ENCODE results near the gene XRCC6. TPM values are rescaled to one million over a fixed set of nuclear protein-coding genes. Genes with fewer than 3 reads are reported as not detected.
"Not testable (repeated sequence)": the region's sequence is repeated elsewhere in the genome, so short reads cannot be mapped to it uniquely, and the experiment has no call there.

XRCC6 gene
- total RNA-seq, 1 donor = 117 TPM

GRCh38 chr22:41648432-41648831 lies 27.3 kb downstream of the XRCC6 start:
- DNase-seq (ENCODE audit: low read depth in 2 of 3, low spot score in 2 of 3) = no peak

DNA sequence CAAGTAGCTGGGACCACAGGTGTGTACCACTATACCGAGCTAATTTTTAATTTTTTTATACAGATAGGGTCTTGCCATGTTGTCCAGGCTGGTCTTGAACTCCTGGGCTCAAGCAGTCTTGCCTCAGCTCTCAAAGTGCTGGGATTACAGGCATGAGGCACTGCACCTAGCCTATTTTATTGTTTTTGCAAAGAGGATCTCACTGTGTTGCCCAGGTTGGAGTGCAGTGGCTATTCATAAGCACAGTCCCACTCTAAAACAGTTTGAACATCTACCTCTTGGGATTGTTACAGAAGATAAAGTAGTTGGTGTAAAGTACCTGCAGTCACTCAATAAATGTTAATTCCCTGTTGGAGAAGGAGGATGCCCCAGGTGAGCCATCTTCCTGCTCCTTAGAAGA lies 29.1 kb downstream of the XRCC6 start:
- no peak for DNase-seq (ENCODE audit: low read depth in 2 of 3, low spot score in 2 of 3)

DNA sequence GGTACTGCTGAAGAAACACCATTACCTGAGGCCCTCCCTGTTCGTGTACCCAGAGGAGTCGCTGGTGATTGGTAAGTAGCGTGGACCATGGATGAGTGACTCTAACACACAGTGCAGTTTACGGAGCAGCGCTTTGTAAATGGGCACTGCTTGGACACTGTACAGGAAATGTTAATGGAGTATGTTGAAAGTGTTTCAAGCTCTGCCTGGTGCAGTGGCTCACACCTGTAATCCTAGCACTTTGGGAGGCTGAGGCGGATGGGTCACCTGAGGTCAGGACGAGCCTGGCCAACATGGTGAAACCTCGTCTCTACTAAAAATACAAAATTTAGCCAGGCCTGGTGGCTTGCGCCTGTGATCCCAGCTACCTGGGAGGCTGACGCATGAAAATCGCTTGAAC lies 29.7 kb downstream of the XRCC6 start:
- no peak for DNase-seq (ENCODE audit: low read depth in 2 of 3, low spot score in 2 of 3)

DNA sequence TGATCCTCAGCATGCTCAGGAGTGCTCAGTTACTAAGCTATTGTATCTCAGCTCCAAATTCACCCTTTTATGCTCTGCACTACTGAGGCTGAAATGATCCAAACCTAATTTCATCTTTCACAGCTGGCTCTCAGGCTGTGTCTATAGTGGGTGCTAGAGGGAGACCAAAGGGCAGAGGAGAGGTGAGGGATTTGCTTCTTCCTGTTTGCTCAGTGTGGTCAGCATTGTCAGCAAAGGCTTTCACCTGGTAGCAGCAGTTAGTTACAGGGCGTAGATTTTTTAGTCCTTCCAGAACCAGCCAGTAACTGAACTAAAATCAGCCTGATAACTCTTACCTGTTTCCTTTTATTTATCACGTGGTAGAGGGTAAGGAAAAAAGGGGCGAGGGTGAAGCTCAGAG lies 33.2 kb downstream of the XRCC6 start:
- DNase-seq (ENCODE audit: low read depth in 2 of 3, low spot score in 2 of 3) = no peak

DNA sequence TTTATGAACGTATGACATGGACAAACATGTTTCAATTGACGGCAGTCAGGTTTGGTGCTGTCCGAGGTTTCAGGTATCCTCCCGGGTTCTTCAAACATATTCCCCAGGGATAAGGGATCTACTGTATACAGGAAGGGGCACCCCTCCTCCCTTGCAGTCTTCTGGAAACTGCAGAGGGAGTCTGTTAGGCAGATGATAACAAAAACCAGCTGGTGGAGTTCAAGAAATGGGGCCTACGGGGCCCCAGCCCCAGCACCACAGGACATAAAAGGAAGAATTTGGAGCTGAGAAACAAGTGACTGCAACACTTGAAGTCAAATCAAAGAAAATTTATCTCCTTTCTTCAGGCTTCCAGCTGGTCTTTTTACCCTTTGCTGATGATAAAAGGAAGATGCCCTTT lies 35.5 kb downstream of the XRCC6 start:
- DNase-seq (ENCODE audit: low read depth in 2 of 3, low spot score in 2 of 3) = no peak

GRCh38 chr22:41657709-41658108 lies 36.6 kb downstream of the XRCC6 start:
- no peak for DNase-seq (ENCODE audit: low read depth in 2 of 3, low spot score in 2 of 3)

GRCh38 chr22:41658869-41659268 lies 37.8 kb downstream of the XRCC6 start:
- no peak for DNase-seq (ENCODE audit: low read depth in 2 of 3, low spot score in 2 of 3)

- no peak for DNase-seq (ENCODE audit: low read depth in 2 of 3, low spot score in 2 of 3)
Measured at GRCh38 chr22:41659941-41660340, 38.8 kb downstream of the XRCC6 start.

DNA sequence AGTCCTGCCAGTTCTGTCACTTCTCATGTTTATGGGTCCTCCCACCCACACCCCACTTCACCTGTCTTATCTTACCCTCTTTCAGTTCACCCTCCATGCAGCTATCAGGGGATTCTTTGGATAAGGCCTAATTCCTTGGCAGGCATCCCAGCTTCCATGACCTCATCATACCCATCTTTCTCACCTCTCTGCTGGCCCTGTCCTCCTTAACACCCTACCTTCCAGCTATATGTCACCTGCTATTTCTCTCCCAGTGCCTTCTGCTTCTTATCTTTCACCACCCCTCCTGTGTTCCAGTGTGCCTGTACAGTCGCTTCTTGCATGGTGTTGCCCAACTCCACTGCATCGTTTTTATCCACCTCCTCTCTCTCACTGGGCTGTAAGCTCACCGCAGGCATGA lies 39.3 kb downstream of the XRCC6 start:
- no peak for DNase-seq (ENCODE audit: low read depth in 2 of 3, low spot score in 2 of 3)

- DNase-seq (ENCODE audit: low read depth in 2 of 3, low spot score in 2 of 3) = no peak
Measured at GRCh38 chr22:41661088-41661487, 40.0 kb downstream of the XRCC6 start.

DNA sequence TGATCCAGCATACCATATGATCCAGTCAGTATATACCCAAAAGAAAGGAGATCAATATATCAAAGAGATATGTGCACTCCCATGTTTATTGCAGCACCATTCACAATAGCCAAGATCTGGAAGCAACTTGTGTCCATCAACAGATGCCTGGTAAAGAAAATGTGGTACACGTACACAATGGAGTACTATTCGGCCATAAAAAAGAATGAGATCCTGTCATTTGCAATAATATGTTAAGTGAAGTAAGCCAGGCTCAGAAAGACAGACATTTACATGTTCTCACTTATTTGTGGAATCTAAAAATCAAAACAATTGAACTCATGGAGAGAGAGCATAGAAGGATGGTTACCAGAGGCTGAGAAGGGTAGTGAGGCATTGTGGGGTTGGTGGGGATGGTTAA lies 40.6 kb downstream of the XRCC6 start:
- DNase-seq (ENCODE audit: low read depth in 2 of 3, low spot score in 2 of 3) = no peak

DNA sequence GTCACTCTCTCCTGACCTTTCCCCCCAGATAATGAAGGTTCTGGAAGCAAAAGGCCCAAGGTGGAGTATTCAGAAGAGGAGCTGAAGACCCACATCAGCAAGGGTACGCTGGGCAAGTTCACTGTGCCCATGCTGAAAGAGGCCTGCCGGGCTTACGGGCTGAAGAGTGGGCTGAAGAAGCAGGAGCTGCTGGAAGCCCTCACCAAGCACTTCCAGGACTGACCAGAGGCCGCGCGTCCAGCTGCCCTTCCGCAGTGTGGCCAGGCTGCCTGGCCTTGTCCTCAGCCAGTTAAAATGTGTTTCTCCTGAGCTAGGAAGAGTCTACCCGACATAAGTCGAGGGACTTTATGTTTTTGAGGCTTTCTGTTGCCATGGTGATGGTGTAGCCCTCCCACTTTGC lies 42.5 kb downstream of the XRCC6 start:
- not testable (repeated sequence) for DNase-seq (ENCODE audit: low read depth in 2 of 3, low spot score in 2 of 3)

DNA sequence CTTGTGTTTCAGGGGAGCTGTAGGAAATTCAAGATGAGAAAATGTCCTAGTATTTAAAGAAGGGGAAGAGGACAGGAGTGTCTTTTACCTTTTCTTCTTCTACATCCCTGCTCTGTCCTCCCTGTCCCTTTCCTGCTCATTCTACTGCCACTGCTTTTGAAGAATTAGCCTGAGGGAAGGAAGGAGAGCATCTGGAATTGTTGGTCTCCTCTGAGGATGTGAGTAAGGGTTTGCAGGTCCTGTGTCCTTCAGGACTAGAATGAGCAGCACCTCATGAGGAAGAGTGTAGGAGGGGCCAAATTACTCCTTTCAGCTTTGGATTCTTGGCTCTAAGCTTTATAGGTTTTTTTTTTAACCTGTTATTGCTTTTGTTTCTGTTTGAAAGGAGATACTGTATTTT lies 43.4 kb downstream of the XRCC6 start:
- no peak for DNase-seq (ENCODE audit: low read depth in 2 of 3, low spot score in 2 of 3)

DNA sequence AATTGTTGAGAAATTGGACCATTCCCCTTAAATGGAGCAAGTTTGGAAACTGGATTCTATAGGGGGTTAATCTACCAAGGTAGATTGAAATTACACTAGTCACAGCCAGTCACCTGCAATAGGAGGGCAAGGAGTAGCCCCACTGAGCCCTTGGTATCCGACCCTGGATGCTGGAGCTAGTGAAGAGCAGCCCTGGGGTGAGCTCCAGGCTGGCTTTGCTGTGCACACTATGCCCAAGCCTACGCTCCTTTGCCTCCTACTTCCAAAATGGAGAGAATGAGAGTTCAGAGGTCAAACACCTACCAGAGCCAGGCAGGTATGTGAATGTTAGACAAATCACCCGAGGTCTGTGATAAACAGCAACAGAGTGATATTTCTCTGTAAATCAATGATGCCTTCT lies 43.9 kb downstream of the XRCC6 start:
- no peak for DNase-seq (ENCODE audit: low read depth in 2 of 3, low spot score in 2 of 3)

DNA sequence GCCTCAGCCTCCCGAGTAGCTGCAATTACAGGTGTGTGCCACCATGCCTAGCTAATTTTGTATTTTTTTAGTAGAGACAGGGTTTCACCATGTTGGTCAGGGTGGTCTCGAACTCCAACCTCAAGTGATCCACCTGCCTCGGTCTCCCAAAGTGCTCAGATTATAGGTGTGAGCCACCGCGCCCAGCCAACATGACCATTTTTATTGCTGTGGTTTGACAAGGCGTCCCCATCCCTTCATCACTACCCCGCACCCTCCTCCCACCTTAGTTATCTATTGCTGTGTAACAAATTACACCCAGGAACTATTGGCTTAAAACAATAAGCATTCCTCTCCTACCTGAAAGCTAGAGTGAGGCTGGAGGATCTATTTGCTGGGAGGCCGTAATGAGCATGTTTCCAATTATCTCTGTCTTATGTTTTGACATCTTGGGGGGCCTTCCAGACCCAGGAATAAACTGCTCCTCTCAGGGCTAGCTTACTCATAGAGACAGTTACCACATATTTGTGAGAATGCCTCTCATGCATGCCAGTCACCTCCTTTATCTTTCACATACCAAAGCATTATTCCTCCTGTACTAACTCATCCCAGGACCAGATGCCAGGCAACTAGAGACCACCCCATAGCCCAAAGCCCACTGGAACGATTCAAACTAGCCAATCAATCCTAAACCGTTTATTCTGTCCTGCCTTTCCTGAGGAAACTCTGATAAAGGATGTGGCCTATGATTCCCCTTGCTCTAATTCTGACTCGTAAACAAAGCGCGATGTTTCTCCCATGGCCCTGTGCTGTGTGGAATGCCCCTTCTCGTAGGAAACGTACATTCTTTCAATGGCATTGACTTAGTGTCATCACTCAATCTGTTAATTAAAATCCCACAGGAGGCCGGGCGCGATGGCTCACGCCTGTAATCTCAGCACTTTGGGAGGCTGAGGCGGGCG lies 48.1 kb downstream of the XRCC6 start:
- no peak for DNase-seq (ENCODE audit: low read depth in 2 of 3, low spot score in 2 of 3)

DNA sequence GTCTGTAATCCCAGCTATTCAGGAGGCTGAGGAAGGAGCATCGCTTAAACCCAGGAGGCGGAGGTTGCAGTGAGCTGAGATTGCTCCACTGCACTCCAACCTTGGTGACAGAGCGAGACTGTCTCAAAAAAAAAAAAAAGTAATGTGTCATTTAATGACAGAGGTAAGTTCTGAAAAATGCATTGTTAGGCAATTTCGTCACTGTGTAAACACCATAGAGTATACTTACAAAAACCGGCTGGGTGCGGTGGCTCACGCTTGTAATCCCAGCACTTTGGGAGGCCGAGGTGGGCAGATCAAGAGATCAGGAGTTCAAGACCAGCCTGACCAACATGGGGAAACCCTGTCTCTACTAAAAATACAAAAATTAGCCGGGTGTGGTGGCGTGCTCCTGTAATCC lies 51.0 kb downstream of the XRCC6 start:
- DNase-seq (ENCODE audit: low read depth in 2 of 3, low spot score in 2 of 3) = not testable (repeated sequence)

- DNase-seq (ENCODE audit: low read depth in 2 of 3, low spot score in 2 of 3) = no peak
Measured at GRCh38 chr22:41672780-41673509, 51.9 kb downstream of the XRCC6 start.

DNA sequence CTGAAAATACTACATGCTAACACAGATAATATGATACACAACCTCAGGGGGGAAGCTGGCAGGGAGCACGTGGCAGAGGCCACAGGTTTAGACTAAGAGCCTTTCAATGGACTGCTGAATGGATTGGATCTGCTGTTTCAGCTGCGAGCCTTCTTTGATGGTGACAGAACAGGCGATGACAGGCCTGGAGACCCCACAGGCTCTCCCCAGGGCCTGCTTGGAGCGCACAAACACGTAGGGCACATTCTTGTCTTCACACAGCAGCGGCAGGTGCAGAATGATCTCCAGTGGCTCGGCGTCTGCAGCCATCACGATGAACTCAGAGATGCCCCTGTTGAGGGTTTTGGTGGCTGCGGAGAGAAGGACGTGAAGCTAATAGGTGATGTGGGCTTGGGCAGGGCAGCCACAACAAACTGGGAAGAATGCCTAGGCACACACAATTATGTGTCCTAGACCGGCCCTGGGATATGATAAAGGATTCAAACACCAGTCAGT lies 53.8 kb downstream of the XRCC6 start:
- DNase-seq (ENCODE audit: low read depth in 2 of 3, low spot score in 2 of 3) = no peak

DNA sequence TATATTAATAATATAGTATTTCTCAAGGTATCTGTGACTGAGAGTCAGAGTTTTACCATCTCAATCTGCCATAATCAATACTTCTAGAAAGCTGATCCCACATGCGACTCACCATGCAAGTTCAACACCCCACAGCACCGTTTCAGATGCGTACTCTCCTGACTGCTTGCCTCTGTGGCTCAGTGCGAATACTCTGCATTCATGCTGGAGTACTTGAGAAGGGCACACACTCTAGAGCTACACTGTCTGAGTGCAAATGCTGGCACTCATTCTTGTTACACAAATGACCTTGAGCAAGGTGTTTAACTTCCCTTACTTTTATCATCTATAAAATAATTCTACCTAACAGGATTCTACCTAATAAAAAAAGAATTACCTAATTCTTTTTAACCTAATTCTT lies 55.0 kb downstream of the XRCC6 start:
- no peak for DNase-seq (ENCODE audit: low read depth in 2 of 3, low spot score in 2 of 3)

DNA sequence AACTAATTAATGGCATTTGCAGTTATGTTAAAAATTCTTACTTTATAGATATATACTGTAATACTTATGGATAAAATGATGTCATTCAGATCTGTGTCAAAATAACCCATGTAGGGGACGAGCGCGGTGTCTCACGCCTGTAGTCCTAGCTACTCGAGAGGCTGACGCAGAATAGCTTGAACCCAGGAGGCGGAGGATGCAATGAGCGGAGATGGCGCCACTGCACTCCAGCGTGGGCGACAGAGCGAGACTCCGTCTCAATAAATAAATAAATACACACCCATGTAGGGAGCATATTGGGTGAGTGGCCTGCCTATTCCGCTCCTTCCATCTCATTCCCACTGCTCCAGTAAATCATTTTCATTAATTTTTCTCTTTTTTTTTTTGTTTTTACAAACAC lies 60.5 kb downstream of the XRCC6 start:
- peak in 1 of 3 donors; percentile 11 for DNase-seq (ENCODE audit: low read depth in 2 of 3, low spot score in 2 of 3)

DNA sequence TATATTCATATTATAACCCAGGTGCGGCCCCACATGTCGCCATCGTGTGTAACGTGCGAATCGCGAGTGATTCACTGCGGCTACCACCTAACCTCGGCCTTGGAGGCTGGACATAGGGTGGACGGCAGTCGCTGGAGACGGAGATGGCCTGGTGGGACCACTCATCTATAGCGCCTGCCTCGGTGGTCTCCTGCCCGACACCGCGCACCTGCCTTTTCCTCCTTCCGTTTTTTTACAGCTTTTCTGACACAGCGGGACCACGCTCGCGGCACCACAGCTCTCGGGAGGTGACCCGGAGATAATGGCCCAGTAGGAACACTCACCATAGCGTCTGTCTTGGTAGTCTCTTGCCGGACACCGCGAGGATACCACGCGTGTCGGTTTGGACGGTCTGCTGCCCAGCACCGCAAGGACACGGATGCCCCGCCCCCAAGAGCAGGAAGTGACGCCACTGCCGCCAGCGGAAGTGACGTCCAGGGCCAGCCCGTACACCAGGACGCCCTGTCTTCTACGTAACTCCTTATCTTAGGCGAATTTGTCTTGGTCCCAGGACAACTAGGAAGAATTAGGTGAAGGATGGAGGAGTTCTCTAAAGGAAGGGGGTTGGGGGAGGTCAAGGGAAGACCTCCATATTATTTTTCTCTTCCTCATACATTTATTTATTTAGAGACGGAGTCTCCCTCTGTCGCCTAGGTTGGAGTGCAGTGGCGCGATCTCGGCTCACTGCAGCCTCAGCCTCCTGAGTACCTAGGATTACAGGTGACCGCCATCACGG lies 61.1 kb downstream of the XRCC6 start:
- DNase-seq (ENCODE audit: low read depth in 2 of 3, low spot score in 2 of 3) = peak; percentile 74 to 83 (median 79)
